ENCODE results near the gene PRR13. TPM values are rescaled to one million over a fixed set of nuclear protein-coding genes. Genes with fewer than 3 reads are reported as not detected.

Gene PRR13
- total and polyA plus RNA-seq, 4 donors = 59.0 to 336 (median 168) TPM

GRCh38 chr12:53453953-53454640 lies 12.6 kb downstream of the PRR13 start:
- Histone ChIP-seq H3K27me3 (ENCODE audit: control insufficient read depth in 3 of 3, insufficient read depth in 3 of 3, low read length in 2 of 3) (no peaks in the 10 kb centered on the region), H3K4me3 (no peak overlapping the region), H3K4me1 (ENCODE audit: control insufficient read depth in 5 of 5, insufficient read depth in 5 of 5, low read length in 5 of 5) (peaks cover 0 to 17% (median 12%) of the 10 kb centered on the region in 5 donors), H3K36me3 (ENCODE audit: control insufficient read depth in 4 of 4, insufficient read depth in 4 of 4, low read length in 4 of 4) (peaks cover 29 to 45% (median 35%) of the 10 kb centered on the region in 4 donors), H3K9ac (ENCODE audit: insufficient read depth in 1 of 2, low read length in 2 of 2) (peak overlapping the region in 1 of 2 donors; percentile 98), H3K27ac (ENCODE audit: low read depth in 1 of 2, low read length in 1 of 2) (no peak overlapping the region), H3K9me3 (ENCODE audit: control insufficient read depth in 4 of 4, insufficient read depth in 3 of 4, low read length in 3 of 4) (no peaks in the 10 kb centered on the region)
- ATAC-seq (ENCODE audit: insufficient read depth, low FRiP score) (no peak), DNase-seq (peak in 1 of 3 donors; percentile 10)
- WGBS, 2 donors = 33 to 53% methylated on average over 6 of the region's 6 CpGs
- no peak for TF ChIP-seq CTCF (IDR thresholded peaks at IDR 0.05; ENCODE audit: control extremely low read depth, extremely low read depth)

- ATAC-seq (ENCODE audit: insufficient read depth, low FRiP score) (no peak), DNase-seq (no peak)
- H3K9ac ChIP-seq (ENCODE audit: insufficient read depth in 1 of 2, low read length in 2 of 2) = peak overlapping the region in 1 of 2 donors; percentile 98
- H3K9me3 ChIP-seq (ENCODE audit: control insufficient read depth in 4 of 4, insufficient read depth in 3 of 4, low read length in 3 of 4) = no peaks in the 10 kb centered on the region
- H3K4me1 ChIP-seq (ENCODE audit: control insufficient read depth in 5 of 5, insufficient read depth in 5 of 5, low read length in 5 of 5) = peaks cover 0 to 17% (median 12%) of the 10 kb centered on the region in 5 donors
- WGBS, 2 donors = 58 to 85% methylated on average over 3 of the region's 3 CpGs
- no peak for TF ChIP-seq CTCF (IDR thresholded peaks at IDR 0.05; ENCODE audit: control extremely low read depth, extremely low read depth)
- peaks cover 31 to 51% (median 40%) of the 10 kb centered on the region in 4 donors for H3K36me3 ChIP-seq (ENCODE audit: control insufficient read depth in 4 of 4, insufficient read depth in 4 of 4, low read length in 4 of 4)
- H3K27ac ChIP-seq (ENCODE audit: low read depth in 1 of 2, low read length in 1 of 2) = no peak overlapping the region
- no peak overlapping the region for H3K4me3 ChIP-seq
- no peaks in the 10 kb centered on the region for H3K27me3 ChIP-seq (ENCODE audit: control insufficient read depth in 3 of 3, insufficient read depth in 3 of 3, low read length in 2 of 3)
Measured at GRCh38 chr12:53454707-53455106, 13.2 kb downstream of the PRR13 start.

- no peak overlapping the region for H3K9ac ChIP-seq (ENCODE audit: insufficient read depth in 1 of 2, low read length in 2 of 2)
- H3K27ac ChIP-seq (ENCODE audit: low read depth in 1 of 2, low read length in 1 of 2) = no peak overlapping the region
- no peaks in the 10 kb centered on the region for H3K9me3 ChIP-seq (ENCODE audit: control insufficient read depth in 4 of 4, insufficient read depth in 3 of 4, low read length in 3 of 4)
- WGBS, 2 donors = 77 to 84% methylated on average over 6 of the region's 6 CpGs
- ATAC-seq (ENCODE audit: insufficient read depth, low FRiP score) = no peak
- no peaks in the 10 kb centered on the region for H3K27me3 ChIP-seq (ENCODE audit: control insufficient read depth in 3 of 3, insufficient read depth in 3 of 3, low read length in 2 of 3)
- H3K36me3 ChIP-seq (ENCODE audit: control insufficient read depth in 4 of 4, insufficient read depth in 4 of 4, low read length in 4 of 4) = peaks cover 45 to 70% (median 57%) of the 10 kb centered on the region in 4 donors
- no peak overlapping the region for H3K4me3 ChIP-seq
- no peak for TF ChIP-seq CTCF (IDR thresholded peaks at IDR 0.05; ENCODE audit: control extremely low read depth, extremely low read depth)
- peaks cover 0 to 15% (median 15%) of the 10 kb centered on the region in 5 donors for H3K4me1 ChIP-seq (ENCODE audit: control insufficient read depth in 5 of 5, insufficient read depth in 5 of 5, low read length in 5 of 5)
- no peak for DNase-seq
Measured at GRCh38 chr12:53456654-53457366, 15.3 kb downstream of the PRR13 start.
